HFFc6 (cell line): ENCODE measurements around the gene FMO3. TPM values are rescaled to one million over a fixed set of nuclear protein-coding genes. Genes with fewer than 3 reads are reported as not detected.

ENCODE experiments used
- DNase-seq: peaks from one replicate; pipeline ENCODE4 v3.0.0-alpha.2; 2018
- H3K27ac Mint-ChIP-seq: 2 replicates; pipeline ENCODE4 v1.8.0; 2020; ENCODE audit warnings: mild to moderate bottlenecking, mixed read lengths
- H3K27me3 Mint-ChIP-seq: 2 replicates; pipeline ENCODE4 v1.8.0; 2021; ENCODE audit warnings: mild to moderate bottlenecking, moderate library complexity, mixed read lengths; ENCODE audit not compliant: insufficient read depth
- H3K36me3 Mint-ChIP-seq: 2 replicates; pipeline ENCODE4 v1.8.0; 2021; ENCODE audit warnings: low read depth, mixed read lengths
- H3K4me1 Mint-ChIP-seq: 2 replicates; pipeline ENCODE4 v1.8.0; 2020; ENCODE audit warnings: low read depth, mixed read lengths
- H3K4me3 Mint-ChIP-seq: 2 replicates; pipeline ENCODE4 v1.8.0; 2020; ENCODE audit warnings: mild to moderate bottlenecking, moderate library complexity, mixed read lengths
- H3K9me3 Mint-ChIP-seq: 2 replicates; pipeline ENCODE4 v1.8.0; 2020; ENCODE audit warnings: mild to moderate bottlenecking, mixed read lengths
- total RNA-seq, 6 experiments: library from RNA; stranded (reverse); fragmentation: NEBNext Ultra II Directional; extraction: Animal tissue kit (Norgen Biotek cat#: 25700); gene quantifications; 2 replicates in 1 of 6; 3 replicates in 5 of 6; pipeline ENCODE4 v1.2.3, GENCODE V29; 2021
- TF ChIP-seq, protein P1 (sequence below): fragments of 200-600 bp; sonication (generic); IDR thresholded peaks from 2 replicates; pipeline ENCODE4 v1.5.0; 2021; ENCODE audit warnings: antibody characterized with exemption, mild to moderate bottlenecking

The FMO3 gene
- total RNA-seq, 6 experiments from 2014 or later = 0.23 to 0.89 (median 0.40) TPM; not detected in 2

DNA sequence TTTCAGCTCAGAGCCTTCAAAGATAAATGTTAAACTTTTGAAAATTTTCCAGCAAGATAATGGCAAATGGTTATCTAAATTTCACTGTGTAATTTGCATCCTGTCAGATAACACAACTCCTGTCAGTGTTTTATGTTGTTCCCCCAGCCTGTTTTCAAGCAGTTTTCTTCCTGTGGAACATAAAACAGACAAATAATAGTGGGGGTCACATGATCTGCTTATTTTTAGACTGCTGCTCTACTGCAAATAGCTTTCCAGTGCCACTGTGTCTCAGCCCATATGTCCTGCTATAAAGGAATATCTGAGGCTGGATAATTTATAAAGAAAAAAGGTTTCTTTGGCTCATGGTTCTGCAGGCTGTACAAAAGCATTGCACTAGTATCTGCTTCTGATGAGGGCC, 32.2 kb downstream of the FMO3 start:
- TF ChIP-seq, protein P1, sequence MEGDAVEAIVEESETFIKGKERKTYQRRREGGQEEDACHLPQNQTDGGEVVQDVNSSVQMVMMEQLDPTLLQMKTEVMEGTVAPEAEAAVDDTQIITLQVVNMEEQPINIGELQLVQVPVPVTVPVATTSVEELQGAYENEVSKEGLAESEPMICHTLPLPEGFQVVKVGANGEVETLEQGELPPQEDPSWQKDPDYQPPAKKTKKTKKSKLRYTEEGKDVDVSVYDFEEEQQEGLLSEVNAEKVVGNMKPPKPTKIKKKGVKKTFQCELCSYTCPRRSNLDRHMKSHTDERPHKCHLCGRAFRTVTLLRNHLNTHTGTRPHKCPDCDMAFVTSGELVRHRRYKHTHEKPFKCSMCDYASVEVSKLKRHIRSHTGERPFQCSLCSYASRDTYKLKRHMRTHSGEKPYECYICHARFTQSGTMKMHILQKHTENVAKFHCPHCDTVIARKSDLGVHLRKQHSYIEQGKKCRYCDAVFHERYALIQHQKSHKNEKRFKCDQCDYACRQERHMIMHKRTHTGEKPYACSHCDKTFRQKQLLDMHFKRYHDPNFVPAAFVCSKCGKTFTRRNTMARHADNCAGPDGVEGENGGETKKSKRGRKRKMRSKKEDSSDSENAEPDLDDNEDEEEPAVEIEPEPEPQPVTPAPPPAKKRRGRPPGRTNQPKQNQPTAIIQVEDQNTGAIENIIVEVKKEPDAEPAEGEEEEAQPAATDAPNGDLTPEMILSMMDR = no peak
- no peak overlapping the region for H3K27ac Mint-ChIP-seq
- peaks cover 4% of the 10 kb centered on the region for H3K27me3 Mint-ChIP-seq
- no peak for DNase-seq
- H3K36me3 Mint-ChIP-seq = no peaks in the 10 kb centered on the region
- peaks cover 8% of the 10 kb centered on the region for H3K4me1 Mint-ChIP-seq
- no peak overlapping the region for H3K4me3 Mint-ChIP-seq
- no peaks in the 10 kb centered on the region for H3K9me3 Mint-ChIP-seq

DNA sequence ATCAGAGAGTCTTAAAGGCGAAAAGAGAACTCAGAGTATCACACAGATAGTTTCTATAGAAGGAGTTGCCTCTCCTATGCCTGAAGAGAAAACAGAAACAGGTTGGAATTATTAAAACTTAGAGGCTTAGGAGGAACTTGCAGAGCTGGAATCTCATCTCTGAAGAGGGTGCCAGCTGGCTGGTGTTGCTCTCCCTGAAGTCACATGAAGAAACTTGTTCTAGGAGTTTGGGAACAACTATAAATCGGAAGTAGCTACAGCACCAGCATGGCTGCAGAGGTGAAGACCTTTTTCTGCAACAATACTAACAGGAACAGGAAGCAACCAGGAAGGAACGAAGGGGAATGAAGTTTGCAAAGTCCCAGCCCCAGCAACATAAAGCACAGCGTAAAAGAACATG, 35.8 kb downstream of the FMO3 start:
- no peak for DNase-seq
- Mint-ChIP-seq H3K36me3 (no peaks in the 10 kb centered on the region), H3K4me1 (peaks cover 9% of the 10 kb centered on the region), H3K27me3 (peaks cover 11% of the 10 kb centered on the region), H3K4me3 (no peak overlapping the region), H3K9me3 (no peaks in the 10 kb centered on the region), H3K27ac (no peak overlapping the region)
- TF ChIP-seq, protein P1 = no peak

DNA sequence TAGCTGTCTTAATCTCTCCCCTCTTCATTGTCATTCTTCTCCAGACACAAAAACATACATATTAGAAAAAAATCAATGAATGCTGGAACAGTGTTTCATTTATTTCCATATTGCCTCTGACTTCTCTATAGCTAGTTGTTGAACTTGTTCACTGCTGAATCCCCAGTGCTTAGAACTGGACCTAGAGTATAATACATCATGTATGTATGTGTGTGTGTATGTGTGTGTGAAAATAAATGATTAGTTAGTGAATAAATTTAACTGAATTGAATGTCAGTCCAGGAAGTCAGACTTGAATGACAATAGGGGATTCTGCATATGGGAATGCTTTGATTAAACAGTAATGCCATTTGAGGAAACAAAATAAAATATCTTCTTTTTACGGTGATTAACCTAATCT, 36.4 kb downstream of the FMO3 start:
- no peaks in the 10 kb centered on the region for H3K36me3 Mint-ChIP-seq
- DNase-seq = no peak
- H3K9me3 Mint-ChIP-seq = no peaks in the 10 kb centered on the region
- no peak overlapping the region for H3K27ac Mint-ChIP-seq
- H3K27me3 Mint-ChIP-seq = peaks cover 11% of the 10 kb centered on the region
- H3K4me3 Mint-ChIP-seq = no peak overlapping the region
- TF ChIP-seq, protein P1 = no peak
- peaks cover 9% of the 10 kb centered on the region for H3K4me1 Mint-ChIP-seq

DNA sequence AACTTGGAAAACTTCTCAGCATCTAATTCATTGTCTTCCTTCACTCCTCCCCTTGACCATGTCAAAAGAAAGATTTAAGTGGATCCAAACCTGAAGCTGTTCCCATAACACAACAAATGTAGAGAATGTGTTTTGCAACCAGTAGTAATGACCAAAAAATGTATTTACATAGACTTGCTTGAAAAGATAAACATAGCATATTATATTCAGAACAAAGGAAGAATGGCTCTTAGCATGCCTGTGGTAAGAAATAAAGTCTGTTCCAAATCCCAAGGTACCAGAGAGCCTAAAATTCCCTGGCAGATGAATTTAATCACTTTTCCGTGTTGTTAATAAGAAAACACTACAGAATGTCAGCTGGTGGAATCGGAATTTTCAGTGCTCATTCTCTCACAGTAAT, 36.8 kb downstream of the FMO3 start:
- H3K4me3 Mint-ChIP-seq = no peak overlapping the region
- peak; percentile 38 for DNase-seq
- H3K27me3 Mint-ChIP-seq = peaks cover 11% of the 10 kb centered on the region
- no peaks in the 10 kb centered on the region for H3K9me3 Mint-ChIP-seq
- H3K36me3 Mint-ChIP-seq = no peaks in the 10 kb centered on the region
- H3K4me1 Mint-ChIP-seq = peaks cover 9% of the 10 kb centered on the region
- H3K27ac Mint-ChIP-seq = no peak overlapping the region
- TF ChIP-seq, protein P1 = no peak

DNA sequence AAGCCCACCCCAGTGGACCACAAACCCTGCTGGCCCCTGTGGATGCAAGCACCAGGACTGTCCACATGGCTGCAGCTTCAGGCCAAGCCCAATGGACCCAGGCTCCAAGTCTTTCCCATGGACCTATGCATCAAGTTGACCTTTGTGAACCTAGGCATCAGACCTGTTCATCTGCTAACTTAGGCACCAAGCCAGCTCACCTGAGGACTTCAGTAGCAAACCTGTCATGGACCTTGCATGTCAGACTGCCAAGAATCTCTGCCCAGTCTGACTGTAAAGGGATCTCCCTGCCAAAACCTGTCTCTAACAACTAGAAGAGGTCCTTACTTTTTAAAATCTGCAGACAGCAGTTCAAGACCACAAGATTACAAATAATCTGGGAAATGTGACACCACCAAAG, 37.8 kb downstream of the FMO3 start:
- TF ChIP-seq, protein P1 = no peak
- Mint-ChIP-seq H3K36me3 (no peaks in the 10 kb centered on the region), H3K4me3 (no peak overlapping the region), H3K9me3 (no peaks in the 10 kb centered on the region), H3K27me3 (peaks cover 11% of the 10 kb centered on the region), H3K4me1 (peaks cover 9% of the 10 kb centered on the region), H3K27ac (no peak overlapping the region)
- no peak for DNase-seq
